Activated CD8-positive, alpha-beta T cell treated with anti-CD3 and anti-CD28 coated beads for 36 hours (primary cell): ENCODE data around the gene HSPB6. TPM values are rescaled to one million over a fixed set of nuclear protein-coding genes. Genes with fewer than 3 reads are reported as not detected.

Experiments
- ATAC-seq: fragments of 200-7000 bp; cut with Tn5 transposase; one replicate; pipeline ENCODE4 v1.10.0; 2021; ENCODE audit warnings: mild to moderate bottlenecking, moderate library complexity
- CTCF ChIA-PET: fragments of 350-600 bp; sonication (Branson Sonifier 250); formaldehyde crosslinking; loops from one replicate; lab custom pipeline; 2021; ENCODE audit warnings: antibody characterized with exemption; lab: Charles Lee
- POLR2A ChIA-PET: fragments of 350-600 bp; sonication (Branson Sonifier 250); formaldehyde crosslinking; loops from one replicate; lab custom pipeline; 2021; ENCODE audit warnings: antibody characterized with exemption; lab: Charles Lee
- DNase-seq: peaks from one replicate; pipeline ENCODE4 v3.0.0-alpha.2; 2020
- H3K27ac Mint-ChIP-seq: one replicate; pipeline ENCODE4 v1.8.0; 2021; ENCODE audit warnings: mild to moderate bottlenecking, mixed read lengths
- H3K27me3 Mint-ChIP-seq: one replicate; pipeline ENCODE4 v1.8.0; 2021; ENCODE audit warnings: mixed read lengths
- H3K36me3 Mint-ChIP-seq: one replicate; pipeline ENCODE4 v1.8.0; 2021; ENCODE audit warnings: low read depth, mixed read lengths
- H3K4me1 Mint-ChIP-seq: one replicate; pipeline ENCODE4 v1.8.0; 2021; ENCODE audit warnings: low read depth, mixed read lengths
- H3K4me3 Mint-ChIP-seq: one replicate; pipeline ENCODE4 v1.8.0; 2021; ENCODE audit warnings: mild to moderate bottlenecking, moderate library complexity, mixed read lengths
- H3K9me3 Mint-ChIP-seq: one replicate; pipeline ENCODE4 v1.8.0; 2021; ENCODE audit warnings: mixed read lengths
- CTCF ChIP-seq: fragments of 200-600 bp; IDR thresholded peaks from one replicate; pipeline ENCODE4 v1.8.0; 2022; ENCODE audit warnings: antibody characterized with exemption, mild to moderate bottlenecking
- intact Hi-C: fragments of 100-400 bp; cut with micrococcal nuclease; formaldehyde crosslinking; loops from one replicate; pipeline ENCODE4 v1.10.0; 2022
- total RNA-seq, 2 experiments: library from RNA; stranded (reverse); gene quantifications; one replicate each; pipeline ENCODE4 v1.2.3, GENCODE V29; 2021

HSPB6 gene
- total RNA-seq, 2 experiments from 2014 or later = 0.85 to 0.95 TPM

- Mint-ChIP-seq H3K9me3 (peaks cover 2% of the 10 kb centered on the region), H3K27me3 (no peaks in the 10 kb centered on the region), H3K4me1 (peaks cover 31% of the 10 kb centered on the region), H3K36me3 (peaks cover 69% of the 10 kb centered on the region), H3K4me3 (peak overlapping the region; percentile 83), H3K27ac (peak overlapping the region; percentile 100)
- CTCF ChIA-PET = interaction anchor here (1.0 to 6.4 kb wide), 3 partner anchors 17 to 28 kb away, joined by 4 to 137 read pairs (median 18); partner anchors contain the start of genes IGFLR1, PSENEN and U2AF1L4
- DNase-seq (peak; percentile 62), ATAC-seq (no peak)
- TF ChIP-seq CTCF = no peak
- POLR2A ChIA-PET = interaction anchor here (0.9 to 8.8 kb wide), 10 partner anchors 11 to 104 kb away, joined by 3 to 215 read pairs (median 5); partner anchors contain the start of genes HSPB6, IGFLR1, LIN37 and PSENEN
- intact Hi-C loops = loop anchor here (2.0 to 10.0 kb wide), 2 partner anchors 13 to 219 kb away; partner anchors contain the start of gene LRFN3
Measured at GRCh38 chr19:35715981-35716800, 40.6 kb downstream of the HSPB6 start.

- intact Hi-C loops = loop anchor here (10.0 kb wide), 1 partner anchor 219 kb away; the partner anchor contains the start of gene LRFN3
- Mint-ChIP-seq H3K4me1 (peaks cover 36% of the 10 kb centered on the region), H3K4me3 (peak overlapping the region; percentile 83), H3K27me3 (no peaks in the 10 kb centered on the region), H3K27ac (peak overlapping the region; percentile 100), H3K9me3 (peaks cover 2% of the 10 kb centered on the region), H3K36me3 (peaks cover 65% of the 10 kb centered on the region)
- DNase-seq = no peak
- TF ChIP-seq CTCF = no peak
- POLR2A ChIA-PET = interaction anchor here (0.6 to 8.8 kb wide), 11 partner anchors 10 to 105 kb away, joined by 3 to 215 read pairs (median 4); partner anchors contain the start of genes HSPB6, IGFLR1, LIN37 and PSENEN
- CTCF ChIA-PET = interaction anchor here (1.0 to 6.4 kb wide), 3 partner anchors 16 to 28 kb away, joined by 4 to 137 read pairs (median 18); partner anchors contain the start of genes IGFLR1, PSENEN and U2AF1L4
- no peak for ATAC-seq
Measured at GRCh38 chr19:35715355-35715809, 41.4 kb downstream of the HSPB6 start.

- H3K27ac Mint-ChIP-seq = peak overlapping the region; percentile 100
- POLR2A ChIA-PET = interaction anchor here (0.6 to 8.8 kb wide), 12 partner anchors 9 to 106 kb away, joined by 3 to 215 read pairs (median 4); partner anchors contain the start of genes COX6B1, HSPB6, IGFLR1 and LIN37
- peak overlapping the region; percentile 83 for H3K4me3 Mint-ChIP-seq
- CTCF ChIA-PET = interaction anchor here (0.8 to 6.4 kb wide), 9 partner anchors 10 to 165 kb away, joined by 3 to 137 read pairs (median 5); partner anchors contain the start of genes IGFLR1, LIN37, PSENEN and U2AF1L4
- intact Hi-C loops = loop anchor here (1.0 to 10.0 kb wide), 3 partner anchors 20 to 220 kb away; partner anchors contain the start of genes LIN37, LRFN3, PSENEN and U2AF1L4
- peaks cover 2% of the 10 kb centered on the region for H3K9me3 Mint-ChIP-seq
- peaks cover 59% of the 10 kb centered on the region for H3K36me3 Mint-ChIP-seq
- DNase-seq (peak; percentile 72), ATAC-seq (no peak)
- peaks cover 34% of the 10 kb centered on the region for H3K4me1 Mint-ChIP-seq
- no peaks in the 10 kb centered on the region for H3K27me3 Mint-ChIP-seq
- TF ChIP-seq CTCF = no peak
Measured at GRCh38 chr19:35714601-35715354, 42.1 kb downstream of the HSPB6 start.

GRCh38 chr19:35713904-35714495 is 42.8 kb downstream of the HSPB6 start:
- H3K27ac Mint-ChIP-seq = peak overlapping the region; percentile 100
- no peaks in the 10 kb centered on the region for H3K27me3 Mint-ChIP-seq
- no peak for DNase-seq
- peak overlapping the region; percentile 83 for H3K4me3 Mint-ChIP-seq
- intact Hi-C loops = loop anchor here (1.0 to 10.0 kb wide), 4 partner anchors 20 to 221 kb away; partner anchors contain the start of genes HCST, LIN37, LRFN3 and PSENEN
- ChIA-PET POLR2A (interaction anchor here (0.8 to 8.8 kb wide), 10 partner anchors 8 to 217 kb away, joined by 3 to 215 read pairs (median 6); partner anchors contain the start of genes COX6B1, IGFLR1, LIN37 and PSENEN), CTCF (interaction anchor here (0.8 to 6.4 kb wide), 11 partner anchors 9 to 165 kb away, joined by 3 to 137 read pairs (median 4); partner anchors contain the start of genes IGFLR1, LIN37, PSENEN and U2AF1L4)
- peaks cover 32% of the 10 kb centered on the region for H3K4me1 Mint-ChIP-seq
- peaks cover 2% of the 10 kb centered on the region for H3K9me3 Mint-ChIP-seq
- peaks cover 52% of the 10 kb centered on the region for H3K36me3 Mint-ChIP-seq
- TF ChIP-seq CTCF = no peak
- no peak for ATAC-seq
